Right kidney (tissue), 1 donor: Measurements from ENCODE around the gene CLDN6.
"Not testable (repeated sequence)": the region's sequence is repeated elsewhere in the genome, so short reads cannot be mapped to it uniquely, and the experiment has no call there.

Source experiments
- DNase-seq: peaks from one replicate; pipeline ENCODE4 v3.0.0-alpha.2; 2016

CLDN6 gene

GRCh38 chr16:3052571-3053329 lies 34.8 kb upstream of the CLDN6 start:
- DNase-seq: not testable (repeated sequence)

GRCh38 chr16:3051494-3051893 lies 33.5 kb upstream of the CLDN6 start:
- DNase-seq: no peak

- no peak for DNase-seq
These were observed 33.0 kb upstream of the CLDN6 start for GRCh38 chr16:3051009-3051408.

GRCh38 chr16:3050487-3050886 lies 32.5 kb upstream of the CLDN6 start:
- DNase-seq: no peak

- DNase-seq: no peak
These were observed 32.0 kb upstream of the CLDN6 start for GRCh38 chr16:3049921-3050481.

GRCh38 chr16:3047387-3047720 lies 29.4 kb upstream of the CLDN6 start:
- DNase-seq: no peak

- peak; percentile 54 for DNase-seq
These were observed 28.8 kb upstream of the CLDN6 start for GRCh38 chr16:3046641-3047386.

GRCh38 chr16:3045758-3046640 lies 28.0 kb upstream of the CLDN6 start, which contains the start of gene MMP25:
Gene MMP25 (plus strand): TSS chr16:3046561. CDS start chr16:3046918, 357 bp downstream.
- DNase-seq: peak; percentile 63

GRCh38 chr16:3044708-3045107 lies 26.7 kb upstream of the CLDN6 start:
- no peak for DNase-seq

- DNase-seq: no peak
These were observed 24.4 kb upstream of the CLDN6 start for GRCh38 chr16:3042376-3042775.

- DNase-seq: no peak
These were observed 20.9 kb upstream of the CLDN6 start for GRCh38 chr16:3038896-3039295.

- DNase-seq: no peak
These were observed 20.3 kb upstream of the CLDN6 start for GRCh38 chr16:3038256-3038655.

- no peak for DNase-seq
These were observed 18.8 kb upstream of the CLDN6 start, which contains the start of gene BICDL2 for GRCh38 chr16:3036726-3037315. Gene BICDL2 (minus strand): TSS chr16:3036944. CDS start chr16:3035496, 1,448 bp downstream.

GRCh38 chr16:3035972-3036725 lies 18.2 kb upstream of the CLDN6 start:
- DNase-seq: no peak

GRCh38 chr16:3035289-3035971 lies 17.4 kb upstream of the CLDN6 start:
- DNase-seq: no peak

- no peak for DNase-seq
These were observed 14.6 kb upstream of the CLDN6 start for GRCh38 chr16:3032624-3033023.

- no peak for DNase-seq
These were observed 12.5 kb upstream of the CLDN6 start for GRCh38 chr16:3030222-3031212.

GRCh38 chr16:3029491-3030221 lies 11.7 kb upstream of the CLDN6 start:
- peak; percentile 67 for DNase-seq
